Activated CD4-positive, alpha-beta T cell treated with anti-CD3 and anti-CD28 coated beads for 36 hours (primary cell): Measurements from ENCODE around the gene SMAD7. TPM values are rescaled to one million over a fixed set of nuclear protein-coding genes. Genes with fewer than 3 reads are reported as not detected.

Source experiments
- ATAC-seq: fragments of 200-7000 bp; cut with Tn5 transposase; one replicate; pipeline ENCODE4 v1.10.0; 2021; ENCODE audit warnings: mild to moderate bottlenecking, moderate library complexity
- CTCF ChIA-PET: fragments of 350-600 bp; sonication (Branson Sonifier 250); formaldehyde crosslinking; loops from one replicate; lab custom pipeline; 2021; ENCODE audit warnings: antibody characterized with exemption; lab: Charles Lee
- POLR2A ChIA-PET: fragments of 350-600 bp; sonication (Branson Sonifier 250); formaldehyde crosslinking; loops from one replicate; lab custom pipeline; 2021; ENCODE audit warnings: antibody characterized with exemption, inconsistent platforms; lab: Charles Lee
- DNase-seq: peaks from one replicate; pipeline ENCODE4 v3.0.0-alpha.2; 2020
- H3K27ac Mint-ChIP-seq: one replicate; pipeline ENCODE4 v1.8.0; 2021; ENCODE audit warnings: mixed read lengths
- H3K27me3 Mint-ChIP-seq: one replicate; pipeline ENCODE4 v1.8.0; 2021; ENCODE audit warnings: mixed read lengths
- H3K36me3 Mint-ChIP-seq: one replicate; pipeline ENCODE4 v1.8.0; 2021; ENCODE audit warnings: low read depth, mixed read lengths
- H3K4me1 Mint-ChIP-seq: one replicate; pipeline ENCODE4 v1.8.0; 2021; ENCODE audit warnings: mixed read lengths
- H3K4me3 Mint-ChIP-seq: one replicate; pipeline ENCODE4 v1.8.0; 2021; ENCODE audit warnings: mild to moderate bottlenecking, moderate library complexity, mixed read lengths
- H3K9me3 Mint-ChIP-seq: one replicate; pipeline ENCODE4 v1.8.0; 2021; ENCODE audit warnings: low read depth, mixed read lengths
- intact Hi-C, 2 experiments: fragments of 100-400 bp; cut with DNase I in 1 of 2; cut with micrococcal nuclease in 1 of 2; formaldehyde crosslinking; loops; one replicate each; pipeline versions ENCODE4 v1.14.2 to v1.15.1; 2022 to 2024; cut with DNase I, micrococcal nuclease
- total RNA-seq, 2 experiments: library from RNA; stranded (reverse); gene quantifications; one replicate each; pipeline ENCODE4 v1.2.3, GENCODE V29; 2021

The SMAD7 gene
- total RNA-seq, 2 experiments from 2014 or later, result 7.2 to 9.3 TPM

GRCh38 chr18:48919547-48919946 lies 31.2 kb downstream of the SMAD7 start:
- no peak overlapping the region for H3K4me3 Mint-ChIP-seq
- intact Hi-C loops, result no loop called here
- no peaks in the 10 kb centered on the region for H3K27me3 Mint-ChIP-seq
- DNase-seq (no peak), ATAC-seq (no peak)
- H3K4me1 Mint-ChIP-seq, result peaks cover 29% of the 10 kb centered on the region
- H3K36me3 Mint-ChIP-seq, result peaks cover 16% of the 10 kb centered on the region
- H3K27ac Mint-ChIP-seq, result no peak overlapping the region
- ChIA-PET CTCF (interaction anchor here (1.0 to 1.3 kb wide), 2 partner anchors 69 to 141 kb away, joined by 4 to 5 read pairs; no protein-coding TSS in a partner anchor), POLR2A (no interaction called here)
- no peaks in the 10 kb centered on the region for H3K9me3 Mint-ChIP-seq

DNA sequence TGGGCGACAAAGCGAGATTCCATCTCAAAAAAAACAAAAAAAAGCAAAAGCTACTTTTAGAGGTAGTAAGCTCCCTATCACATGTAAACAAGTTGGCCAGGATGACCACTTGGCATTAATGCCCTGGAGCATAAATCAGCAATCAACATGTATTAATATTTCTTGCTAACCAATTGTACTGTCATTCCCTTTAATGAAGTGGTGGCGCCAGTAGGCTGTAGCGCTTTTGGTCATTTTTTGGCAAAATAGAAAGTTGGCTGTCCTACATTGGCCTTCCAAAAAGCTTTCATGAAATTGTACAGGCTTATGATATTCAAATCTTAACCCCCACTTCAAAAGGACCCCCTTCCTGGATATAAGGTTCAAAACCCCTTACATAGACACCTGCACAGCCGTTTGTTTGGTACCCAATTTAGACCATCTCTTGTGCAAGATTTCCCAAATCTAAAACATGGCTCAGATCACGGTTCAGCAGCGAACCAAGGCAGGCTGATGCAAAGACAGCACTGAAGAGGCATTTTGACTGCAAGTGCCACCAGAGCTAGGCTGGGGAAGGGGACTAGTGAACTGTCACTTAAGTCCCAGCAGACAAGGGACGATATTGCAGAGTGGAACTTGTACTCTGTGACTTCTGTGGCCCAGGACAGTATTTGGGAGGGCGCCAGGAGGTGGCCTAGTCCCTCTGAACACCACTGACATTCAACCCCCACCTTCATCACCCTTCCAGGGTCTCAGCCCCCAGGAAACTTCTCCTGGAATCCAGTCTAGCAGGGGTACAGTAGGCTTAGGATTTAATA lies 31.9 kb downstream of the SMAD7 start:
- ATAC-seq, result no peak

DNA sequence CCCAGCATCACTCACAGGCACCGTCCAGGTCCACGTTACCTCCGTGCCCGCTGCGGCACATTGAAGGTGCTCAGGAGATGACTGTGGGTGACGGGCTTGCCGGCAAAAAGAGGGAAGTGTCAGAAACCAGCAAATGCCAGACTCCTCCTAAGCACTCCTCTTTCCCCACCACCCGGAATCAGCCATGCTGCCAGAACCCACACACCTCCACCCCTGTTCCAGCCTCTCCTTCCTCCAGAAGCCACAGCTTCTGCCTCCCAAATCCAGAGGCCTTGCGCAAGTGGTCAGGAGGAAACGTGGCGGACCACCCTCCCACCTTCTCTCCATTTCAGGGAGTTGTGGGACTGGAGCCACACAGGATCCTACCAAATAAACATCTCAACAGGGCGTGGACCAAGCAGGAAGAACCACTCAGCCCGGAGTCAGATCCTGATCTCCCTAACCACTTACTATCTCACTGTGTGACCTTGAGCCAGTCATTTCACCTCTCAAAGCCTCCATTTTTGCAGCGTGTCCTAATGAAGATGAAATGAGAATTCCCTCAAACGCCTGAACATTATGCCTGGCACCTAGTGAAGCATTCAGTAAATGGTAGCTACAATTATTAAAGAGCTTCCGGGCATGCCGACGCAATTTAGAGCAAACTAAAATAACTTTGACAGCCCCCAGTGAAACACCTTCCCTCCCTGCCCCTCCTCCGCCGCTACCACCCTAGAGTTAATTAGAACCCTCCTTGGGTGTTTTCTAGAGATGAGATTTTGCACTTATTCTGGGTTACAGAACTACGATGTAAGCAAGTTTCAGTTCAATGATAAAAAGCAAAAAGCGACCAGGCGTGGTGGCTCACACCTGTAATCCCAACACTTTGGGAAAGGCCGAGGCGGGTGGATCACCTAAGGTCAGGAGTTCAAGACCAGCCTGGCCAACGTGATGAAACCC lies 32.9 kb downstream of the SMAD7 start:
- no peak for ATAC-seq
- POLR2A ChIA-PET, result no interaction called here
- peaks cover 14% of the 10 kb centered on the region for H3K36me3 Mint-ChIP-seq
- H3K4me3 Mint-ChIP-seq, result no peak overlapping the region
- no peak overlapping the region for H3K27ac Mint-ChIP-seq
- intact Hi-C loops, result no loop called here
- no peaks in the 10 kb centered on the region for H3K9me3 Mint-ChIP-seq
- CTCF ChIA-PET, result interaction anchor here (0.7 kb wide), 1 partner anchor 177 kb away, joined by 3 read pairs; no protein-coding TSS in a partner anchor
- no peak for DNase-seq
- no peaks in the 10 kb centered on the region for H3K27me3 Mint-ChIP-seq
- H3K4me1 Mint-ChIP-seq, result peaks cover 14% of the 10 kb centered on the region

More for the DNA sequence above, 31.9 kb downstream of the SMAD7 start:
- H3K27me3 Mint-ChIP-seq, result no peaks in the 10 kb centered on the region
- CTCF ChIA-PET, result interaction anchor here (0.7 to 1.3 kb wide), 3 partner anchors 70 to 178 kb away, joined by 3 to 5 read pairs (median 4); no protein-coding TSS in a partner anchor
- no peak overlapping the region for H3K27ac Mint-ChIP-seq
- peaks cover 22% of the 10 kb centered on the region for H3K4me1 Mint-ChIP-seq
- intact Hi-C loops, result no loop called here
- no peak overlapping the region for H3K4me3 Mint-ChIP-seq
- POLR2A ChIA-PET, result no interaction called here
- H3K36me3 Mint-ChIP-seq, result peaks cover 16% of the 10 kb centered on the region
- no peak for DNase-seq
- H3K9me3 Mint-ChIP-seq, result no peaks in the 10 kb centered on the region

- Mint-ChIP-seq H3K27me3 (no peaks in the 10 kb centered on the region), H3K4me3 (no peak overlapping the region), H3K9me3 (no peaks in the 10 kb centered on the region), H3K4me1 (peaks cover 2% of the 10 kb centered on the region), H3K27ac (no peak overlapping the region), H3K36me3 (peaks cover 8% of the 10 kb centered on the region)
- intact Hi-C loops, result no loop called here
- no peak for DNase-seq
- ChIA-PET POLR2A (no interaction called here), CTCF (interaction anchor here (0.6 kb wide), 1 partner anchor 11 kb away, joined by 3 read pairs; no protein-coding TSS in a partner anchor)
- ATAC-seq, result no peak
Measured at GRCh38 chr18:48915626-48916425, 34.9 kb downstream of the SMAD7 start.

GRCh38 chr18:48914581-48915251 lies 36.0 kb downstream of the SMAD7 start:
- CTCF ChIA-PET, result interaction anchor here (0.7 kb wide), 2 partner anchors 137 to 178 kb away, joined by 3 to 5 read pairs; no protein-coding TSS in a partner anchor

GRCh38 chr18:48913775-48914174 lies 37.0 kb downstream of the SMAD7 start:
- Mint-ChIP-seq H3K4me1 (peaks cover 11% of the 10 kb centered on the region), H3K36me3 (no peaks in the 10 kb centered on the region), H3K4me3 (no peak overlapping the region), H3K27me3 (no peaks in the 10 kb centered on the region), H3K9me3 (no peaks in the 10 kb centered on the region), H3K27ac (no peak overlapping the region)
- POLR2A ChIA-PET, result no interaction called here
- intact Hi-C loops, result loop anchor here (1.0 to 2.0 kb wide), 3 partner anchors 136 to 239 kb away; no protein-coding TSS in a partner anchor
- DNase-seq (no peak), ATAC-seq (no peak)
- CTCF ChIA-PET, result interaction anchor here (0.7 kb wide), 2 partner anchors 138 to 191 kb away, joined by 3 to 5 read pairs; no protein-coding TSS in a partner anchor

More at GRCh38 chr18:48914581-48915251, 36.0 kb downstream of the SMAD7 start:
- Mint-ChIP-seq H3K4me1 (peaks cover 4% of the 10 kb centered on the region), H3K9me3 (no peaks in the 10 kb centered on the region), H3K27ac (no peak overlapping the region), H3K27me3 (no peaks in the 10 kb centered on the region), H3K36me3 (peaks cover 2% of the 10 kb centered on the region), H3K4me3 (no peak overlapping the region)
- intact Hi-C loops, result no loop called here
- ATAC-seq (no peak), DNase-seq (no peak)
- POLR2A ChIA-PET, result no interaction called here

GRCh38 chr18:48913201-48913600 lies 37.6 kb downstream of the SMAD7 start:
- Mint-ChIP-seq H3K4me1 (peaks cover 12% of the 10 kb centered on the region), H3K27me3 (no peaks in the 10 kb centered on the region), H3K27ac (no peak overlapping the region), H3K4me3 (no peak overlapping the region), H3K9me3 (no peaks in the 10 kb centered on the region), H3K36me3 (no peaks in the 10 kb centered on the region)
- peak; percentile 90 for ATAC-seq
- CTCF ChIA-PET, result interaction anchor here (0.7 kb wide), 2 partner anchors 19 to 190 kb away, joined by 3 read pairs; no protein-coding TSS in a partner anchor
- DNase-seq, result peak; percentile 69
- POLR2A ChIA-PET, result no interaction called here
- intact Hi-C loops, result loop anchor here (1.0 to 2.0 kb wide), 3 partner anchors 136 to 238 kb away; no protein-coding TSS in a partner anchor

DNA sequence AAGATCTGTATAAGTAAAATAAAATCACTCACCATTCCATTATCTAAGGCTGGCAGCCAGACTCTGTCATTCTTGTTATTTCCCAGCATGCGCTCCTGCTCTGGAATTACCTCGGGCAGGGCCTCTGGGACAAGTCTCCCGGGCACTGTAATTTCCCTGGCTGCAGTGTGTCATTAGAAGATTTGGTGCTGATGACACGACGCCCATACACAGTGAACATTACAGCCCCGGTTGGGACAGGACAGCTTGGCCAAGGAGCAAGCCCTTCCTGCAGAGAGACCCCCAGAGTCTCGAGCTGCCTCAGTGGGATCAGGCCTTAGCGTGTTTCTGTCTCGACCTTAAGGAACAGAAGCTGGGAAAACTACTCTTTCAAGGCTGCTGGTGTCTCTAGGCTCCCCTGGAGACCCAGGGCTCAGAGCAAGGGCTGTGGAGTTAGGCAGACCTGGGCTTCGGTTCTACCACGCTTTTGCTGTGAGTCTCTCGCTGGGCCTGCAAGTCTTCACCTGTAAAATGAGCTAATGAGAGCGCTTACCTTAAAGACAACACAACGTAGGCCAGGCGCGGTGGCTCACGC lies 39.7 kb downstream of the SMAD7 start:
- Mint-ChIP-seq H3K27me3 (no peaks in the 10 kb centered on the region), H3K4me1 (peaks cover 12% of the 10 kb centered on the region), H3K9me3 (no peaks in the 10 kb centered on the region), H3K4me3 (no peak overlapping the region), H3K36me3 (no peaks in the 10 kb centered on the region), H3K27ac (no peak overlapping the region)
- POLR2A ChIA-PET, result interaction anchor here (0.6 kb wide), 1 partner anchor 504 kb away, joined by 3 read pairs; no protein-coding TSS in a partner anchor
- DNase-seq (no peak), ATAC-seq (no peak)
- intact Hi-C loops, result no loop called here
- CTCF ChIA-PET, result interaction anchor here (0.7 to 1.1 kb wide), 2 partner anchors 10 to 15 kb away, joined by 3 read pairs; no protein-coding TSS in a partner anchor

GRCh38 chr18:48909721-48910120 lies 41.0 kb downstream of the SMAD7 start:
- CTCF ChIA-PET, result interaction anchor here (1.1 kb wide), 1 partner anchor 9 kb away, joined by 3 read pairs; no protein-coding TSS in a partner anchor
- peak; percentile 24 for ATAC-seq
- intact Hi-C loops, result no loop called here

DNA sequence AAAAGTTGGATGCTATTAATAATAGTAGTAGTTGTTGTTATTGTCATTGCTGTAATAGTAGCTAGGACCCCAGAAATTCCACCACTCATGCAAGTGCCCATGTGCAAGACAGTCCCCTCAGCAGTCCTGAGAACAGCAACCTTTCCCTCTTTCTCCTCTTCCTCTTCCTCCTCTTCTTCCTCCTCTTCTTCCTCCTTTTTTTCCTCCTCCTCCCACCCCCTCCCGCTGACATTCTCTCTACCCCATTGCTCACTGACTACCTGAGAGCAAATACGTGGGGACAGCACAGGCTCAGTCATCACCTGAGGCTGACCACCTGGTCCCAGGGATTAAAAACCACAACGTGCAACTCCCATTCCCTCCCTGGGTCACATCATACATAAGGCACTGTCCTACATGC lies 41.8 kb downstream of the SMAD7 start:
- peaks cover 14% of the 10 kb centered on the region for H3K9me3 Mint-ChIP-seq
- ATAC-seq (no peak), DNase-seq (no peak)
- POLR2A ChIA-PET, result no interaction called here
- peaks cover 12% of the 10 kb centered on the region for H3K4me1 Mint-ChIP-seq
- CTCF ChIA-PET, result interaction anchor here (0.6 kb wide), 1 partner anchor 43 kb away, joined by 3 read pairs; no protein-coding TSS in a partner anchor
- no peaks in the 10 kb centered on the region for H3K27me3 Mint-ChIP-seq
- H3K4me3 Mint-ChIP-seq, result no peak overlapping the region
- H3K27ac Mint-ChIP-seq, result no peak overlapping the region
- H3K36me3 Mint-ChIP-seq, result peaks cover 4% of the 10 kb centered on the region
- intact Hi-C loops, result no loop called here

More at GRCh38 chr18:48909721-48910120, 41.0 kb downstream of the SMAD7 start:
- no peak for DNase-seq
- peaks cover 12% of the 10 kb centered on the region for H3K4me1 Mint-ChIP-seq
- peaks cover 1% of the 10 kb centered on the region for H3K36me3 Mint-ChIP-seq
- no peak overlapping the region for H3K27ac Mint-ChIP-seq
- H3K9me3 Mint-ChIP-seq, result peaks cover 8% of the 10 kb centered on the region
- POLR2A ChIA-PET, result no interaction called here
- H3K27me3 Mint-ChIP-seq, result no peaks in the 10 kb centered on the region
- no peak overlapping the region for H3K4me3 Mint-ChIP-seq
